Lower leg skin (tissue), 3 donors: ENCODE data around the gene API5.

Experiments used
- CTCF ChIP-seq, 3 donors: fragments of 450-650 bp; IDR thresholded peaks; one replicate each; pipeline ENCODE4 v1.5.1; 2016; ENCODE audit warnings: antibody characterized with exemption in 3 of 3, mild to moderate bottlenecking in 3 of 3, moderate library complexity in 2 of 3
- POLR2A ChIP-seq, 2 donors: fragments of 450-650 bp; IDR thresholded peaks; one replicate each; pipeline ENCODE4 v1.6.1; 2016 to 2017; ENCODE audit warnings: antibody characterized with exemption in 2 of 2, mild to moderate bottlenecking in 1 of 2, moderate library complexity in 1 of 2

GRCh38 chr11:43267856-43268580 lies 43.8 kb upstream of the API5 start:
- TF ChIP-seq POLR2A (IDR thresholded peaks at IDR 0.05) (no peak), CTCF (IDR thresholded peaks at IDR 0.05) (no peak)
